Effector CD4-positive, alpha-beta T cell (primary cell): Measurements from ENCODE around the gene SLC27A5.
"Not testable (repeated sequence)": the region's sequence is repeated elsewhere in the genome, so short reads cannot be mapped to it uniquely, and the experiment has no call there.

Experiments used
- DNase-seq: peaks from one replicate; pipeline ENCODE4 v3.0.0-alpha.2; 2020

The SLC27A5 gene

DNA sequence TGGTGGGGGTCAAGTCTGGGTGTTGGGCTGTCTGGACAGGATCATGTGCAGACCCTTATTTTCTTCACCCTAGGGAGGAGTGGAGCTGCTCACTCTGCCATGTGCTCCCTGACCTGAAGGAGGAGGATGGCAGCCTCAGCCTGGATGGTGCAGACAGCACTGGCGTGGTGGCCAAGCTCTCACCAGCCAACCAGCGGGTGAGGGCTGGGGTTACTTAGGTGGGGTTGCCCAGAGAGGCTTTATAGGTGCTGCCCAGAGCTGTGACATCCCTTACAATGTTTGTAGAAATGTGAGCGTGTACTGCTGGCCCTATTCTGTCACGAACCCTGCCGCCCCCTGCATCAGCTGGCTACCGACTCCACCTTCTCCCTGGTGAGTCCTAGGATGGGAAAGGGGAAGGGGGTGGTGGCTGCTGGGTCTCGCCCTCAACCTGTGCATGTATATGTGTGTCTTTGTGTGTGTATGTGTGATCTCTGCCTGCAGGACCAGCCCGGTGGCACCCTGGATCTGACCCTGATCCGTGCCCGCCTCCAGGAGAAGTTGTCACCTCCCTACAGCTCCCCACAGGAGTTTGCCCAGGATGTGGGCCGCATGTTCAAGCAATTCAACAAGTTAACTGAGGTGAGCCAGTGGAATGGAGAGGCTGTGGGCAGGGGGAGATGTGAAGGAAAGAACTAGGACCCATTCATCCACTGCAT lies 38.0 kb upstream of the SLC27A5 start:
- no peak for DNase-seq

DNA sequence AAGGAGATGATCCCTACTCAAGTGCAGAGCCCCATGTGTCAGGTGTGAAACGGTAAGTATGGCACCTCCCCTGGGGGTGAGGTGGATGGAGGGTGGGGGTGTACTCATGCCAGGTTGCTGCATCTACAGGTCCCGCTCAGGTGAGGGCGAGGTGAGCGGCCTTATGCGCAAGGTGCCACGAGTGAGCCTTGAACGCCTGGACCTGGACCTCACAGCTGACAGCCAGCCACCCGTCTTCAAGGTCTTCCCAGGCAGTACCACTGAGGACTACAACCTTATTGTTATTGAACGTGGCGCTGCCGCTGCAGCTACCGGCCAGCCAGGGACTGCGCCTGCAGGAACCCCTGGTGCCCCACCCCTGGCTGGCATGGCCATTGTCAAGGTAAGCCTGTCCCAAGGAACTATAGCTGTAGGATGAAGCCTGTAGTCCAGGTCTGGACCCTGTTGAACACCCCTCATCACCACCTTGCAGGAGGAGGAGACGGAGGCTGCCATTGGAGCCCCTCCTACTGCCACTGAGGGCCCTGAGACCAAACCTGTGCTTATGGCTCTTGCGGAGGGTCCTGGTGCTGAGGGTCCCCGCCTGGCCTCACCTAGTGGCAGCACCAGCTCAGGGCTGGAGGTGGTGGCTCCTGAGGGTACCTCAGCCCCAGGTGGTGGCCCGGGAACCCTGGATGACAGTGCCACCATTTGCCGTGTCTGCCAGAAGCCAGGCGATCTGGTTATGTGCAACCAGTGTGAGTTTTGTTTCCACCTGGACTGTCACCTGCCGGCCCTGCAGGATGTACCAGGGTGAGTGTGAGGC lies 37.3 kb upstream of the SLC27A5 start:
- DNase-seq, result no peak

DNA sequence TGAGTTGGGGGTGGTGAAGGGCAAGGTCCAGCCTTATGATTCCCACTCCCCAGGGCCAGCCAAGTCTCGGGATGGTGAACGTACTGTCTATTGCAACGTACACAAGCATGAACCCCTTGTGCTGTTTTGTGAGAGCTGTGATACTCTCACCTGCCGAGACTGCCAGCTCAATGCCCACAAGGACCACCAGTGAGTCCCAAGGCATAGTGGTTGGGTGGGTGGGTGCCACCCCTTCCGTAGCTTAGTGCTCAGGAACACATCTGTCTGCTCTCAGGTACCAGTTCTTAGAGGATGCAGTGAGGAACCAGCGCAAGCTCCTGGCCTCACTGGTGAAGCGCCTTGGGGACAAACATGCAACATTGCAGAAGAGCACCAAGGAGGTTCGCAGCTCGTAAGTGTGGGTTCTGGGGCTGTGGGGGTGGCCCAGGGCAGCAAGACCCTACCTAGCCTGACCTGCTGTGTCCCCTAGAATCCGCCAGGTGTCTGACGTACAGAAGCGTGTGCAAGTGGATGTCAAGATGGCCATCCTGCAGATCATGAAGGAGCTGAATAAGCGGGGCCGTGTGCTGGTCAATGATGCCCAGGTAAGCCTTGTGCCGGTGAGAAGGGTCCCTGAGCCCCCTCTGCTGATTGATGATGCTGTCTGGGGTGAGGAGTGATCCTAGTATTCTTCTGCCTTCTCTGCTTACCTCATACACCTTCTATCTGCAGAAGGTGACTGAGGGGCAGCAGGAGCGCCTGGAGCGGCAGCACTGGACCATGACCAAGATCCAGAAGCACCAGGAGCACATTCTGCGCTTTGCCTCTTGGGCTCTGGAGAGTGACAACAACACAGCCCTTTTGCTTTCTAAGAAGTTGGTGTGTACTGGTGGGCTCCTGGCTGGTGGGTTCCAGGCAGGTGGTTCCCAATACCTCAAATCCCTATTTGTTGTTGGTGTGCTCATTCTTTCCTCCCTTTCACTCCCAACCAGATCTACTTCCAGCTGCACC lies 35.8 kb upstream of the SLC27A5 start:
- DNase-seq, result no peak

DNA sequence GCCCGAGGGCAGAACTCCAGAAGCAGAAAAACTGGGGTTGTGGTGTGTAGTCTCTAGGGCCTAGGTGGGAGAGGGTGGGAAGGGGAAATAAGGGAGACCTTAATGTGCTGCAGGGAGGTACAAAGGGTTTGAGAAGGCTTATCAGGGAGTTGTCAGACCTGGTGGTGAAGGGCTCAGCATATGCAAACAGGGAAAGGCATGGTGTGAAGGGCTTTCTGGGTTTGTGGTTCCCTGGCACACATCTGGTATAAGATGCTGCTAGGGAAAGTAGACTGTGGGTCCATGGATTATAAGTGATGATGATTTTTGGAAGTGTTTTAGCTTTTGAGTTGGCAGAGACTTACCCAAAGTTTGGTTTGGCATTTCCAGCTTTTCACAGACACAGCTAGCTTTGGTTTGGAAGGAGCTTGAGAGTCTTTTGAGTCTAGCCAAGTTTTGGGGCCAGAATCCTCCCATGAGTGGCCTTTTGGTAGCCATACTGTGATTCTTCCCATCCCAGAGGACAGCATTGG lies 34.3 kb upstream of the SLC27A5 start:
- no peak for DNase-seq

DNA sequence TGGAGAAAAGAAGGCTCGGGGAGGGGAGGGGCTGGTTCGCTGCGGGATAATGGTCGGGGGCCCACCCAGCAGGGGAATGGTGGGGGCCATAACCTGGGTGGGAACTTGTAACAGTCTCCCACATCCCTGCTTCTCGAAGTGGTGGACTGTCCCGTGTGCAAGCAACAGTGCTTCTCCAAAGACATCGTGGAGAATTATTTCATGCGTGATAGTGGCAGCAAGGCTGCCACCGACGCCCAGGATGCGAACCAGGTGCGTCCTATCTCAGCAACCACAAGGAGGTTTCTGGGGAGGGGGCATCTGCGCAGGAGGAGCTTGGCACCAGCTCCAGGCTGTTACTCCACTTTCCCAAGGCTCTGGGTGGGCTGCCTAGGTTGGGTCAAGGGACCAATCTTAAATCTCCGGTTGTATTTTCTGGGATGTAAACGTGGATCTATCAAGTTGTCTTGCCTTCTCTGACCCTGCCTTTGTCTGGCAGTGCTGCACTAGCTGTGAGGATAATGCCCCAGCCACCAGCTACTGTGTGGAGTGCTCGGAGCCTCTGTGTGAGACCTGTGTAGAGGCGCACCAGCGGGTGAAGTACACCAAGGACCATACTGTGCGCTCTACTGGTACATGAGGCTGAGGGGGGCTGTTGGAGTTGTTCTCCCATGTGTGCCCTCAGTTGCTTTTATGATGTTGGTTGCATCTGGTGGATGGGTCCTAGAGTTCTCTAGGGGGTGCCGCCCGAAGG lies 33.7 kb upstream of the SLC27A5 start:
- DNase-seq, result no peak

DNA sequence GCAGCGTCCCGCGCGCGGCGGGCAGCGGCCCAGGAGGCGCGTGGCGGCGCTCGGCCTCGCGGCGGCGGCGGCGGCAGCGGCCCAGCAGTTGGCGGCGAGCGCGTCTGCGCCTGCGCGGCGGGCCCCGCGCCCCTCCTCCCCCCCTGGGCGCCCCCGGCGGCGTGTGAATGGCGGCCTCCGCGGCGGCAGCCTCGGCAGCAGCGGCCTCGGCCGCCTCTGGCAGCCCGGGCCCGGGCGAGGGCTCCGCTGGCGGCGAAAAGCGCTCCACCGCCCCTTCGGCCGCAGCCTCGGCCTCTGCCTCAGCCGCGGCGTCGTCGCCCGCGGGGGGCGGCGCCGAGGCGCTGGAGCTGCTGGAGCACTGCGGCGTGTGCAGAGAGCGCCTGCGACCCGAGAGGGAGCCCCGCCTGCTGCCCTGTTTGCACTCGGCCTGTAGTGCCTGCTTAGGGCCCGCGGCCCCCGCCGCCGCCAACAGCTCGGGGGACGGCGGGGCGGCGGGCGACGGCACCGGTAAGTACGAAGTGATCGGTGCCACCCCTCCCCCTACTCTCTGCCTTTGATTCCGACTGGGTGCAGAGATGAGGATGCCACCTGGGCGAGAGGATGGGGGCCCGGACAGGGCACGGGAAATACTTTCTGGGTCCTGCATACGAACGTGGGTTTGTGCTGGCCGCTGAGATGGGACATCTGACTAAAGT lies 32.9 kb upstream of the SLC27A5 start:
- DNase-seq, result peak; percentile 65

DNA sequence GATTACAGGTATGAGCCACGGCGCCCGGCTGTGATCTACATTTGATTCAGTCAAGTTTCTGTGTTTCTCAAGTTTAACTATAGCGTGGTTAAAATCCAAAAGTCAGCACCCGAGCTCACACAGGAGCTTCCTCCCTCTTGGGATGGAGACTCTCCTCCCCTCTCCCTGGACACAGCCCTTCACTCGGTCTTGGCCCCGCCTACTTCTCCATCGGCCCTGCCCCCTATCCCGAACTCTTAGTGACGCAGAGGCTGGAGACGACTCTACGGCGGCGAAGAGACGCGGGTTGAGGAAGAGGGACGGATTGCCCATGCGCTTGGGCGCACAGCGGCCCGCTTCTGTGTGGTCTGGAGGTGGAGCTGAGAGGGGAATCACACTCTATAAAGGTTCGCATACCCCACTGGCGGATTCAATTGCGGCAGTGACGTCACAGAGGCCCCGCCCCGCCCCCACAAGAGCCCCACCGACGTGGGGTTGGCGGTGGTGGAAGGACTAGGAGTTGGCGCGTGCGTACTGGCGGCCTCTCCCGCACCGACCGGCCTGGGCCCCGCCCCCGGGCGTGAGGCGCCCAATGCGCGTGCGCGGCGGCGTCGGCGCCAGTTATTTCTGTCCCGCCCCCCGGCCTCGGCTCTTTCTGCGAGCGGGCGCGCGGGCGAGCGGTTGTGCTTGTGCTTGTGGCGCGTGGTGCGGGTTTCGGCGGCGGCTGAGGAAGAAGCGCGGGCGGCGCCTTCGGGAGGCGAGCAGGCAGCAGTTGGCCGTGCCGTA lies 32.2 kb upstream of the SLC27A5 start, which contains the start of gene TRIM28:
TSS of gene TRIM28 (plus strand) at position 239 of the 765 bp plus-strand sequence. CDS start 694 bp downstream, outside the sequence.
- DNase-seq, result peak; percentile 100

DNA sequence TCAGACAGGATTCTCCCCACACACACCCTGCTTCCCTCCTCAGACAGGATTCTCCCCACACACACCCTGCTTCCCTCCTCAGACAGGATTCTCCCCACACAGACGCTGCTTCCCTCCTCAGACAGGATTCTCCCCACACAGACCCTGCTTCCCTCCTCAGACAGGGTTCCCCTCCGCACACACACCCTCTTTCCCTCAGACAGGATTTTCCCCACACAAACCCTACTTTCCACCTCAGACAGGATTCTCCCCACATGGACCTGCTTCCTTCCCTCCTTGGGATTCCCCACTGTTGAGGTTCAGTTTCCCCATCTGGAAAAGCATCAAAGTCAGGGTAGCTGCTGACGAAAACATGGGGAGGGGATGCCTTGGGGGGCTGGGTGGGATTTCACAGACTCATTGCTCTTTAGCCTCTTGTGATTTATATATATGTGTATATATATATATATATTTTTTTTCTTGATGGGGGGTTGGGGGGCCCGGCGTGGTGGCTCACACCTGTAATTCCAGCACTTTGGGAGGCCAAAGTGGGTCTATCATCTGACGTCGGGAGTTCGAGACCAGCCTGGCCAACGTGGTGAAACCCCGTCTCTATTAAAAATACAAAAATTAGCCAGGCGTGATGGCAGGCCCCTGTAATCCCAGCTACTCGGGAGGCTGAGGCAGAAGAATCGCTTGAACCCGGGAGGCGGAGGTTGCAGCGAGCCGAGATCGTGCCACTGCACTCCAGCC lies 31.0 kb upstream of the SLC27A5 start:
- DNase-seq, result not testable (repeated sequence)

DNA sequence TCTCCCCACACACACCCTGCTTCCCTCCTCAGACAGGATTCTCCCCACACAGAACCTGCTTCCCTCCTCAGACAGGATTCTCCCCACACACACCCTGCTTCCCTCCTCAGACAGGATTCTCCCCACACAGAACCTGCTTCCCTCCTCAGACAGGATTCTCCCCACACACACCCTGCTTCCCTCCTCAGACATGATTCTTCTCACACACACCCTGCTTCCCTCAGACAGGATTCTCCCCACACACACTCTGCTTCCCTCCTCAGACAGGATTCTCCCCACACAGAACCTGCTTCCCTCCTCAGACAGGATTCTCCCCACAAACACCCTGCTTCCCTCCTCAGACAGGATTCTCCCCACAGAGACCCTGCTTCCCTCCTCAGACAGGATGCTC lies 27.4 kb upstream of the SLC27A5 start:
- not testable (repeated sequence) for DNase-seq

DNA sequence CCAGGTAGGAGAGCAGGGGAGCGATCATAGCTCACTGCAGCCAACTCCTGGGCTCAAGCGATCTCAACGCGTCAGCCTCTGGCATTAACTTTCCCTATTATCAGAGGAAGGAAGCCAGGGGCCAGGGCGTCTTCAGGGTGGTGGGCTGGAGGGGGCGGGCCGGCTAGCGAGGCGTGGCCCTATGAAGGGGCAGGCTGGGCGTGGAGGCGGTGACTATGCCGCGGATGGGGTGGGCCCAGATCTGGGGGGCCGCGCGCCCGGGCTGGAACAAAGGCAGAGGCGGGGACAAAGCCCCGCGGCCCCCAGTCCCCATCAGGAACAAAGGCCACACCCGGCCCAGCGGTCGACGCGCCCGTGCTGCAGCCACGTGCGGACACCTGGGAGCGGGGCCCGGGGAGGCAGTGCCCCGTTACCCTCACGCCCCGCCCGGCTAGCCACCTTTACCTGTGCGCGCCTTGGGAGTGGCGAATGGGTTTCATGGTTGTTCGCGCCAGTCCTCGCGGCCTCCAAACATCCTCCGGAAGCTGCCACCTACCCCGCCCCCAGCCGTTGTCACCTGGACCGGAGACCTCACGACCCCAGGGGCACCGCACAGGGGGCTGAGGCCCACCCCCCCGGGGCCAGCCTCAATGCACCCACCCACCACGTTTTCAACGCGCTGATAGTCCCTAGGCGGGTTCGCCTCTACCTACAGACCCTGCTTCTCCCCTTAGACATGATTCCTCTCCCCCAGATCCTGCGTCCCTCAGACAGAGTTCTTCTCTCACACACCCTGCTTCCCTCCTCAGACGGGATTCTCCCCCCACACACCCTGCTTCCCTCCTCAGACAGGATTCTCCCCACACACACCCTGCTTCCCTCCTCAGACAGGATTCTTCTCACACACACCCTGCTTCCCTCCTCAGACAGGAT lies 26.7 kb upstream of the SLC27A5 start:
- DNase-seq, result no peak

DNA sequence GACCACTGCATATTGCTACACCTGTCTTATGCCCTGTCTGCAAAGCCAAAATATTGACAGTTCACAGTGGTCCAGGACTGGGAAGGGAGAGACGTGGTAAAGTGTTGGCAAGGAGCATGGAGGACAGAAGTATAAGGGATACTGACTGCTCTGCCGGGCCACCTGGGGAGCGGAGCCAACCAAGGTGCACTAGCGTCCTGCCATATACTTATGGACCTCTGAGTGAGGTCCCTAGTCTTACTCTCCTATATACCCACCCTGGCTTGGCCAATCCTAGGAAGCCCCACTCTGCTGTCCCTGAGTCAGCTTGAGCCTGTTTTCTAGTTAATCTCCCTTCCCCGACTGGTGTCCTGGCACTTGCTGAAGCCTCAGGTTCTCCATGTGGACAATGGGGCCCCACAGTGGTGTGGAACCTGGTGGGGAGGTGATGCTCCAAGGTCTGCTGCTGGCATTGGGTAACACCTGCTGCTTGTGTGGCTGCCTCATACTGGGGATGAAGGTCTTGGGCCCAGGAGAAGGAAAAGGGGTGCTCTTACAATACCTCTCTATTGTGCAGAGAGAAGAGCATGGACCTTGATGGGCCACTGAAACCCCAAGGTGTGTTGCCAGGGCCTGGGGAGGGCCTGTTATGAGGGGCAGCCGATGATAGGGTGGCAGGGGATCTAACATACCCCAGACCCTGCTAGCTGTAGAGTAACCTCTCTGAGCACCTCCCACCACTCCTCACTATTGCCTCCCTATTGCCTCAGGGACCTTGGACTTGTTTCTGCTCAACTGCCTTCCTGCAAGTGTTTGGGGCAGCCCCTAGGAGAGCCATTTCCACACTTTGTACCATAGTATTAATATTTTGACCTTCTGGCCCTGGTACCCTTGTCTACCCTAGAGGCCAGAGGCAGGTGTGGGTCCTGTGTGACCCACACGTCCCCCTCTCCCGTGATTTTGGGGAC lies 25.3 kb upstream of the SLC27A5 start:
- DNase-seq, result no peak

DNA sequence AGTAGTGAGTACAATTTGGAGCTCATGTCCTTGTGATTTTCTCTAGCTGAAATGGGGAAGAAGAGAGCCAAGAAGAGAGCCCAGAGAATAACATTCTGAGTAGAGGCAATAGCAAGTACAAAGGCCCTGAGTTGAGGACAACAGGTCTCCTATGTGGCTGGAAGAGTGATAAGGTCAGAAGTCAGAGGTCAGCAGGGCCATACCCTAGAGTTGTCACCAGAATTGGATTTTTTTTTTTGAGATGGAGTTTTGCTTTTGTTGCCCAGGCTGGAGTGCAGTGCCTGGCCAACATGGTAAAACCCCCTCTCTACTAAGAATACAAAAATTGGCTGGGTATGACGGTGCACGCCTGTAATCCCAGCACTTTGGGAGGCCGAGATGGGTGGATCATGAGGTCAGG lies 24.1 kb upstream of the SLC27A5 start:
- no peak for DNase-seq

DNA sequence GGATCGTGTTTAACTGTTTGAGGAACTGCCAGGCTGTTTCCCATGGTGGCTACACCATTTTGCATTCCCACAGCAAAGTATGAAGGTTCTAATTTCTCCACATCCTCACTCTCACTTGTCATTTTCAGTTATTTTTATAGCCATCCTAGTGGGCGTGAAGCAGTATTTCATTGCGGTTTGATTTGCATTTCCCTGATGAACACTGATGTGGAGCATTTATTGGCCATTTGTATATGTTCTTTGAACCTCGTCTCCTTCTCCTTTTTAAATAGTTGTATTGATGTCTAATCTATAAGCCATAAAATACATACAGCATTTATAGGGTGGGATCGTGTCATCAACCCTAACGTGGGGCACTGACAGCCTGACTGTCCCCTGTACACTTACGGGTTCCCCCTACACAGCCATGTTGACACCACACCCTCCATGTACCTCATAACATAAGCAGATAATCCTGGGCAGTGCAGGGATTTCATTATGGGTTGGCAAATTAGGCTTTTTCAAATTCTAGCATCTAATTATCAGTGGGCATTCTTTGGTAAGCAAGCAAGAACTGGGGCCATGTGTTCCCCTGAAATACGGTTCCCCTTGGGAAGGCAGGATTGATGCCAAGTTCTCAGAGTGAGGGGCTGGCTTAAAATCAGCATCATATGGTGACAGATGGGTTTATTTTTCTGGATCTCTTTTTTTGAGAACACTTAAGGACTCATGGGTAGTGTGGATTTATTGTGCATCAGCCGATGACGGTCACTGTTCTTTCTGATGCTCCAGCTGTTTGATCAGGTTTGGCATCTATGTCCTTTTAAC lies 19.4 kb upstream of the SLC27A5 start:
- no peak for DNase-seq

DNA sequence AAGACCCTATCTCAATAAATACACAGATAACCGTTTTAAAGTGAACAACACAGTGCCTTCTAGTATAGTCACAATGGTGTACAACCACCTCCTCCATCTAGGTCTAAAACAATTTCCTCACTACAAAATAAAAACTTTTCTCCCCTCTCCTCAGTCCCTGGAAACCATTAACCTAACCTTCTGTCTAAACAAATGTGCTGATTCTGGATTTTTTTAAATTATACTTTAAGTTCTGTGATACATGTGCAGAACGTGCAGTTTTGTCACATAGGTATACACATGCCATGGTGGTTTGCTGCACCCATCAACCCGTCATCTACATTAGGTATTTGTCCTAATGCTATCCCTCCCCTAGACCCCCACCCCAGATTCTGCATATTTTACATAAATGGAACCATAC lies 17.6 kb upstream of the SLC27A5 start:
- no peak for DNase-seq

DNA sequence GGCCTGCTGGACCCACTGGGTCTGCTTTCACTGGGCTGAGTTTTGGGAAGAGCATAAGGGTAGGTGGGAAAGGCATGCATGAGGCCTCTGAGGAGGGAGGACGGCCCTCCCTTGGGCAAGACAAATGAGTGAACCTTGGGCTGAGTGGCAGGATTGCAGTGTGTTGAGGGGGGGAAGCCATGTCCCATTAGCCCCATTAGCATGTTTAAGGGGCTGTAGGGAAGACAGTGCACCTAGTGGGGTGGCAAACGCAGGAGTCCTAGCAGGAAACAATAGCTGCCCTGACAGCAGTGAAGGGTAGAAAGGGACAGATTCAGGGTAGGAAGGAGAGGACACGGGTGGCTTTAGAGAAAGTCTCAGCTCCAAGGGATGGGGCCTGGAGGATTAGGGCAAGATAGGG lies 10.9 kb upstream of the SLC27A5 start:
- no peak for DNase-seq

DNA sequence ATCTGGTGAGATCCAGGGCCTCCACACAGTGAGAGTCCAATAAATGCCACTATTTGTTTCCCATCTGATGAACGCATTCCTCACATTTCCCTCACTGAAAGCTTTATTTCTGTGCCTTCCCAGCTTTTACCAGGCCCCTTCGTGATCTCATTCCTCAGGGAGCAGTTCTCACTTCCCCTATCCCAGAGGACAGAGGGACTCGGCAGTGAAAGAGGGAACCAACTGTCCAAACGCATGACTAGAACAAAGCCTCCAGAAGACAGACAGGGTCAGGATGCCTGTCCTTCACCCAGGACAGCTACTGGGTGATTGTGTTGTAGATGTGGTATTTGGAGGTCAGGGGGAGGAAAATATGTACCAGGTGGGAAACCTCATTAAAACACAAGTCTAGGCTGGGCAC lies 9.9 kb upstream of the SLC27A5 start:
- DNase-seq, result no peak

DNA sequence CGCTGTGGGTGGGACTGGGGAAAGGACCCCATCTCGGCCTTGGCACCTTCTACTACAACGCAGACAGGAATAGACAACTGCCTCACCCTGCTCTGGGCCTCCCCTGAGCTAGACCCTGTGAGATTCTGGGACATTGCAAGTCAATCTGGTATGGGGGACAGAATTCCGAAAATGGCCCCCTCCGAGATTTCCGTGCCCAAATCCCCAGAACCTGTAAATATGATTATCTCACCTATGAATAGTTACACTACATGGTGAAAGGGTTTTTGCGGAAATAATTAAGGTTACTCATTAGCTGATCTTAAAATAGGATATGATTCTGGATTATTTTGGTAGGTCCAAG lies 8.4 kb upstream of the SLC27A5 start:
- DNase-seq, result no peak
